Ishikawa (cell line): ENCODE results near the gene SLC11A2.

Experiments
- CEBPB ChIP-seq: IDR thresholded peaks from 2 replicates; pipeline ENCODE4 v1.6.1; 2012
- CREB1 ChIP-seq: IDR thresholded peaks from 2 replicates; pipeline ENCODE4 v1.6.1; 2012; ENCODE audit warnings: low read depth
- EGR1 ChIP-seq: IDR thresholded peaks from 2 replicates; pipeline ENCODE4 v1.6.1; 2012
- EP300 ChIP-seq: IDR thresholded peaks from 2 replicates; pipeline ENCODE4 v1.6.1; 2012; ENCODE audit warnings: borderline replicate concordance
- FOXM1 ChIP-seq: IDR thresholded peaks from 2 replicates; pipeline ENCODE4 v1.6.1; 2012; ENCODE audit warnings: low read depth, borderline replicate concordance
- NFIC ChIP-seq: IDR thresholded peaks from 2 replicates; pipeline ENCODE4 v1.6.1; 2012
- RAD21 ChIP-seq: IDR thresholded peaks from 2 replicates; pipeline ENCODE4 v1.6.1; 2012; ENCODE audit warnings: low read depth
- TAF1 ChIP-seq: IDR thresholded peaks from 2 replicates; pipeline ENCODE4 v1.6.1; 2012; ENCODE audit warnings: low read depth, mild to moderate bottlenecking
- TCF12 ChIP-seq: IDR thresholded peaks from 2 replicates; pipeline ENCODE4 v1.6.1; 2012; ENCODE audit warnings: low read depth
- TEAD4 ChIP-seq: IDR thresholded peaks from 2 replicates; pipeline ENCODE4 v1.6.1; 2012
- YY1 ChIP-seq: IDR thresholded peaks from 2 replicates; pipeline ENCODE4 v1.6.1; 2012; ENCODE audit warnings: low read depth
- ZBTB7A ChIP-seq: IDR thresholded peaks from 2 replicates; pipeline ENCODE4 v1.6.1; 2012; ENCODE audit warnings: low read depth
- TF ChIP-seq, protein P1 (sequence below): IDR thresholded peaks from 2 replicates; pipeline ENCODE4 v1.6.1; 2012; ENCODE audit warnings: low read depth, mild to moderate bottlenecking
- TF ChIP-seq, protein P2 (sequence below): IDR thresholded peaks from 2 replicates; pipeline ENCODE4 v1.6.1; 2012
- TF ChIP-seq, protein P3 (sequence below): IDR thresholded peaks from 2 replicates; pipeline ENCODE4 v1.6.1; 2012

The SLC11A2 gene

DNA sequence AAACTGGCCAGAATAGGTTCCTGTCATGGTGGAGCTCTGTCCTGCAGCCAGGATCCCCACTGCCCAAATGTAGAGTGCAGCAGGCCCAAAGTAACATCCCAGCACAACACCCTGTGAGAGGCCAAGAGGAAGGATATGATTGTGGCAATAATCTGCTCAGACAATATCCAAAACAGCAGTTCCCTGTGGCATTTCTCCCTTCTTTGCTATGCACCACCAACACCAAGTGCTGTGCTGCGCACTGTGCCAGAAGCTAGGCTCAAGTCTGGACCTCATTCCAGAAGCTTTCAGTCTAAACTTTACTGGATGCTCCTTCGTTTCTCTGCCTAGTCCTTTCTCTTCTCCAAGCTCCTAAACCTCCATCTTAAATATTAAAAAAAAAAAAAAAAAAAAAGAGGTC is 33.4 kb downstream of the SLC11A2 start:
- no peak for TF ChIP-seq CEBPB
- TF ChIP-seq TCF12, result no peak

DNA sequence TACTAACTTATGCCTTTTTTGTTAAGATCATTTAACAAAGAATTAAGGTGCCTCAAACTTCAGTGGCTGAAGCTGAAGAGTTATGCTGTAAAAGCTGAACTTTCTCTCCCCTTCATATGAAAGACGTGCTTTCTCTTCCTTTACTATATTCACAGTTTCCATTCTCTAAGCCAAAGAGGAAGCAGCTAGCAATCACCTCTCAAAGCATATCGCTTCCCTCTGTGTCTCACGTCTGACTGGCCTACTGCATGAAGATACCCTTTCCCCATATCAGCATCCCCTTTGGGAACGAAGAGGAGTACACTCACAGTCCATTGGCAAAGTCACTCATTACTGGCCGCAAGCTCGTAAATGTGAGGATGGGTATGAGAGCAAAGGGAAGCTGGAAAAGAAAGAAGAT is 34.9 kb downstream of the SLC11A2 start:
- TF ChIP-seq EP300 (no peak), RAD21 (no peak), TEAD4 (no peak), EGR1 (no peak), CEBPB (no peak), CREB1 (no peak), FOXM1 (no peak), TAF1 (no peak), TCF12 (no peak), ZBTB7A (no peak), YY1 (no peak), NFIC (no peak)
- TF ChIP-seq, protein P1, sequence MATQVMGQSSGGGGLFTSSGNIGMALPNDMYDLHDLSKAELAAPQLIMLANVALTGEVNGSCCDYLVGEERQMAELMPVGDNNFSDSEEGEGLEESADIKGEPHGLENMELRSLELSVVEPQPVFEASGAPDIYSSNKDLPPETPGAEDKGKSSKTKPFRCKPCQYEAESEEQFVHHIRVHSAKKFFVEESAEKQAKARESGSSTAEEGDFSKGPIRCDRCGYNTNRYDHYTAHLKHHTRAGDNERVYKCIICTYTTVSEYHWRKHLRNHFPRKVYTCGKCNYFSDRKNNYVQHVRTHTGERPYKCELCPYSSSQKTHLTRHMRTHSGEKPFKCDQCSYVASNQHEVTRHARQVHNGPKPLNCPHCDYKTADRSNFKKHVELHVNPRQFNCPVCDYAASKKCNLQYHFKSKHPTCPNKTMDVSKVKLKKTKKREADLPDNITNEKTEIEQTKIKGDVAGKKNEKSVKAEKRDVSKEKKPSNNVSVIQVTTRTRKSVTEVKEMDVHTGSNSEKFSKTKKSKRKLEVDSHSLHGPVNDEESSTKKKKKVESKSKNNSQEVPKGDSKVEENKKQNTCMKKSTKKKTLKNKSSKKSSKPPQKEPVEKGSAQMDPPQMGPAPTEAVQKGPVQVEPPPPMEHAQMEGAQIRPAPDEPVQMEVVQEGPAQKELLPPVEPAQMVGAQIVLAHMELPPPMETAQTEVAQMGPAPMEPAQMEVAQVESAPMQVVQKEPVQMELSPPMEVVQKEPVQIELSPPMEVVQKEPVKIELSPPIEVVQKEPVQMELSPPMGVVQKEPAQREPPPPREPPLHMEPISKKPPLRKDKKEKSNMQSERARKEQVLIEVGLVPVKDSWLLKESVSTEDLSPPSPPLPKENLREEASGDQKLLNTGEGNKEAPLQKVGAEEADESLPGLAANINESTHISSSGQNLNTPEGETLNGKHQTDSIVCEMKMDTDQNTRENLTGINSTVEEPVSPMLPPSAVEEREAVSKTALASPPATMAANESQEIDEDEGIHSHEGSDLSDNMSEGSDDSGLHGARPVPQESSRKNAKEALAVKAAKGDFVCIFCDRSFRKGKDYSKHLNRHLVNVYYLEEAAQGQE, result no peak
- TF ChIP-seq, protein P2, sequence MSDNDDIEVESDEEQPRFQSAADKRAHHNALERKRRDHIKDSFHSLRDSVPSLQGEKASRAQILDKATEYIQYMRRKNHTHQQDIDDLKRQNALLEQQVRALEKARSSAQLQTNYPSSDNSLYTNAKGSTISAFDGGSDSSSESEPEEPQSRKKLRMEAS, result no peak
- TF ChIP-seq, protein P3, sequence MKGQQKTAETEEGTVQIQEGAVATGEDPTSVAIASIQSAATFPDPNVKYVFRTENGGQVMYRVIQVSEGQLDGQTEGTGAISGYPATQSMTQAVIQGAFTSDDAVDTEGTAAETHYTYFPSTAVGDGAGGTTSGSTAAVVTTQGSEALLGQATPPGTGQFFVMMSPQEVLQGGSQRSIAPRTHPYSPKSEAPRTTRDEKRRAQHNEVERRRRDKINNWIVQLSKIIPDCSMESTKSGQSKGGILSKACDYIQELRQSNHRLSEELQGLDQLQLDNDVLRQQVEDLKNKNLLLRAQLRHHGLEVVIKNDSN, result no peak

DNA sequence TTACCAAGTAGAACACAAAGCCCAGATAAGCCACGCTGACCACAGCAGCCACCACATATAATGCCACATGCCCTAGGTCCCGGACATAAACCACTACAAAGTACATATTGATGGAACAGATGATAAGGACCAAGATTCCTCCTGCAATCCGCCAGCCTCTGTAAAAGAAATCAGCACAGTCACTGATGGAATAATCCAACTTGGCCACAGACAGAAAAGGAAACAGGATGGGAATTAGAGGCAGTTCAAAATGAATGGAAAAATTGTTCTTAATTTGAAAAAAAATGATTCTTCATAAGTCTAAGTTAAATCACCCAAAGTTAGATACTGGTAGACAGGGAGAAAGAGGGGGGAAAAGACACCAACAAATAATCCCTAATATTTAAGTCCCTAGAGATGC is 35.4 kb downstream of the SLC11A2 start:
- TF ChIP-seq YY1, result no peak

DNA sequence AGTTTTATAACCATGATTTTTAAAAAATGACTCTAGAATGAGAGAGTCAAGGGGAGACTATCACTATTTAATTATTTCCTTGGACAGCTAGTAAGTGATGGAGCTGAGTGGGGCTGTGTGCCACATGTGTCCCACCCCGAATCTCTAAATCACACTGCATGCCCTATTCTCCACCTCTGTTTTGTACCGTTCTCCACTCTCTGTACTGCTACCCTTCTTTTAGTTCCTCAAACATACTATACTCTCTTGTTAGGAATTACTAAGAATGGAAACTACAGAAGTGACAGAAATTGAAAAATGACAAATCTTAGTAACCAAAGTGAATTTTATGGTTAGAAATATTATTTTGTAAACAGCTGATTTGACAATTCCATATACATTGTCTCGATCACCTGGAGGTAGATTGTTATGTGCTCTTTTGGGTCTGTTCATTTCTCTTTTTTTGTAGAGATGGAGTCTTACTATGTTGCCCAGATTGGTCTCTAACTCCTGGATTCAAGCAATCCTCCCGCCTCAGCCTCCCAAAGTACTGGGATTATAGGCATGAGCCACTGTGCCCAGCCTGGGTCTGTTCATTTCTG is 35.9 kb downstream of the SLC11A2 start:
- TF ChIP-seq TAF1 (no peak), CREB1 (no peak), EP300 (no peak), FOXM1 (no peak), NFIC (no peak), TEAD4 (no peak), CEBPB (no peak), ZBTB7A (no peak), RAD21 (no peak), YY1 (no peak), TCF12 (no peak)
- TF ChIP-seq, protein P2, result no peak
- TF ChIP-seq, protein P1, result no peak
- TF ChIP-seq, protein P3, result no peak

DNA sequence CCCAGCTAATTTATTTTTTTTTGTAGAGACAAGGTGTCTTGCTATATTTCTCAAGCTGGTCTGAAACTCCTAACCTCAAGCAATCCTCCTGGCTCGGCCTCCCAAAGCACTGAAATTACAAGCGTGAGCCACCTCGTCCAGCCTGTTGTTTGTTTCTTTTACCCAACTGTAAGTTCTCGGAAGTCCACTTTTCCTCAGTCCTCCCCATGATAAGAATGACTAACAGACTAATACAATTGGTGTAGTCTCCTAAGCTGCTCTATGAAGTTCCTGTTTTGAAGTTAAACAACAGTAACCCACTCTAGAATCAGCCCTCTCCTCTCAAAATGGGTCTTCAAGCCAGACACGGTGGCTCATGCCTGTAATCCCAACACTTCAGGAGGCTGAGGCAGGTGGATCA is 37.3 kb downstream of the SLC11A2 start:
- TF ChIP-seq, protein P3, result no peak
- TF ChIP-seq YY1, result no peak
- TF ChIP-seq FOXM1, result no peak
- TF ChIP-seq CREB1, result no peak
- no peak for TF ChIP-seq EGR1
- TF ChIP-seq ZBTB7A, result no peak

DNA sequence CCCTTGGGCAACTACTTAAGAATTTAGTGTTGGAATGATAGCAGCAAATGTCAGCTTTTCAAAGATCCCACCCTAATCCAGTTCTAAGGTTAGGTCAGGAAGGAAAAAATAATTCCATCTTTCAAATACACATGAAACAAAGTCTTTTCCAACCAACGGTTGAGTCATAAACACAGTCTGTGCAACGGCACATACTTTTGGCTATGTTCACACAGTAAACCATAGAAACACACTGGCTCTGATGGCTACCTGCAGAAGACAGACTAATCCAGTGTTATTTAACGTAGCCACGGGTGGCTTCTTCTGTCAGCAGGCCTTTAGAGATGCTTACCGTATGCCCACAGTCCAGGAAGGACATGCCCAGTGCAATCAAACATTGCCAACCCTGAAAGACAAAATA is 38.1 kb downstream of the SLC11A2 start:
- TF ChIP-seq EP300 (no peak), ZBTB7A (no peak), NFIC (no peak), CEBPB (no peak), YY1 (no peak), TEAD4 (no peak), TAF1 (no peak), CREB1 (no peak), TCF12 (no peak), RAD21 (no peak), FOXM1 (no peak), EGR1 (no peak)
- TF ChIP-seq, protein P1, result no peak
- TF ChIP-seq, protein P3, result no peak
- TF ChIP-seq, protein P2, result no peak
